ENCODE data around the gene SCAF4.

SCAF4 gene

GRCh38 chr21:31710586-31710985, 21.3 kb downstream of the SCAF4 start:
- DNase-seq = no peak

DNA sequence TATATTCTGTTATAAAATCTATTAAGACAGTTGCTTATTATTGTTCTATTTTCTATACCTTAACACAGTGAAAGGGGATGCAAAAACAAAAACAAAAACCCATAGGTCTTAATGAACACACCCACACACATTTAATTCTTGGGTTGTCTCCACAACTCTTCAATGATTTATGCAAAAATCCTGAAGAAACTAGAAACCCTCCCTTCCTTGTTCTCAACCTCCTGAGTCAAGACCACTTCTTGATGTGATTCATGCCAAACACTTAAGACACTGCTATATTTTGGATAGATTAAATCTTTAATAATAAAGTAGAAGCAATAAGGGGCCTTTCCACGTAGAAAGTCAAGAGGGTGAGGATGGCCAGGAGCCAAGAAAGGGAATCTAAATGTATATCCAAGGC, 23.4 kb downstream of the SCAF4 start:
- no peak for DNase-seq

- no peak for DNase-seq
Observed at GRCh38 chr21:31707499-31707898, 24.4 kb downstream of the SCAF4 start.

DNA sequence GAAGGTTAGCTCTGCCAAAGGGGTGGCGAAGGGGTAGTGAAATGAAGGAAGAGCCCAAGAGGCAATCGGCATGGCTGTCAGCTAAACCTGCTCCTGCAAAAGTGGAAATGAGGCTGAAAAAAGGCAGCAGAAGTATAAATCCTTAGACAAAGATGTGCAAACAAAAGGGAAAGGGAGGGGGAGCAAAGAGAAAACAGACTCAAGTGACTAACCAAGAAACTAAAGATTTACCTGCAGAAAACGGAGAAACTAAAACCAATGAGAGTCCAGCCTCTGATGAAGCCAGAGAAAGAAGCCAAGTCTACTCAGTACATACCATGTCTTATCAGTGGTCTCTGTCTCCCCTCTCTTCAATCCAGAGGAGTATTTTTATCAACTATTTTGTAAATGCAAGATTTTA, 25.4 kb downstream of the SCAF4 start:
- no peak for DNase-seq

GRCh38 chr21:31700040-31700439, 31.9 kb downstream of the SCAF4 start:
- DNase-seq = no peak

DNA sequence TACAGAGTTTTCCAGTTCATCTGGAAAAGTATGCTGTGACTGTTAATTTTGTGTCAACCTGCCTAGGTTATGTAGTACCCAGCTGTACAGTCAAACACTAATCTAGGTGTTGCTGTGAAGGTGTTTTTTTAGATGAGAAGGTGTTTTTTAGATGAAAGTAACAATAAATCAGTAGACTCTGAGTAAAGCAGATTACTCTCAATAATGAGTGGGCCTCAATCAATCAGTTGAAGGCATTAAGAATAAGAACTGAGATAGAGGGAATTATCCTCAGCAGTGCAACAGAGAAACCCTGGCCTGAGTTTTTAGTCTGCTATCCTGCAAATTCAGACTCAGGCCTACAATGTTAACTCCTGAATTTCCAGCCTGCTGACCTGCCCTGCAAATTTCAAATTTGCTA, 33.5 kb downstream of the SCAF4 start:
- DNase-seq = no peak

DNA sequence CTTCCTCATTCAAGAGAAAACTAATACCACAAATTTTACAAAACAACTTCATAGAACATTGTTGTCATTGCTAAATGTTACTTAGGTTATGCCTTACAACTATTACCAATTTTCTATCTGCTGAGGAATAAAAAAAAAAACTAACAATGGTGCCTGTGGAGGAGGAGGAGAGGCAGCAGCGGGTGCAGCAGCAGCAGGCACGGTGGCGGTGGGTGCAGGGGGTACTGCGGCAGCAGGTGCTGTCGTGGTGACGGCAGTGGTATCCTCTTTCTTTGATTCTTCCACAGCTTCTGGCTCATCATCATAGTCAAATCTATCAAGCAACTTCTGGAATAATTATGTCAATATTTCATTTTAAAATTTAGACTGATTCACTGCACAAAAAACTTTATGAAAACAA, 35.5 kb downstream of the SCAF4 start:
- no peak for DNase-seq

DNA sequence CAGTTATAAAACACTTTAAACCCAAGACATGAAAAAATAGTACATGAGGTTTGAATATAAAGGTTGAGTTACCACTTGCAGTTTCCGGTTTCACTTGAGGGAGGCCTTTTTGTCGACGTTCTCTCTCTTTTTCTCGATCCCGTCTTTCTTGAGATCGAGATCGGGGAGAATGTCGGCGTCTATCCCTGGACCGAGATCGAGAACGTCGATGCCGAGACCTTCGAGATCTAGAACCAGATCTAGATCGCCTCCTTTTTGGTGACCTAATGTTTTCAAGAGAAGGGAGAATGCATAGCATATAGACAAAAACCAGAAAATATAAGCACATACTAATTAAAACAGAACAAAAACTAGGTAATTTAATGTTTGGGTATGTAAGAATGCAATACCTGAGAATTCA, 38.7 kb downstream of the SCAF4 start:
- DNase-seq = no peak

GRCh38 chr21:31688603-31689368, 43.1 kb downstream of the SCAF4 start:
- no peak for DNase-seq

DNA sequence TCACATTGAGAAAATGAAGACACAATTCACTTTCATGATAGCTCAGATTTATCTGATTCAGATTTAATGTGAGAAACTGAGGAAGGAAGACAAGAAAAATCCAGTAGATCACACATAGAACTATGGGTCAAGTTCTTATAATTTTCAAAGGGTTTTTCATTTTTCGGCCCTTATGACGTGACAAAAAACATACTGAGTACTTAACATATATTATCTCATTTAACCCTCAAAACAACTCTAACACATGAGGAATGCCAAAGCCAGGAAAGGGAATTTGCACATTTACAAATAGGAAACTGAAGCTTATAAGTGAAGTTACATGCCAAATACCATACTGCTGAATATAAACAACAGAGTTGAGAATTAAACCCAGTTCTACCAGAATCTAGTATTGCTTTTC, 44.8 kb downstream of the SCAF4 start:
- DNase-seq = no peak

DNA sequence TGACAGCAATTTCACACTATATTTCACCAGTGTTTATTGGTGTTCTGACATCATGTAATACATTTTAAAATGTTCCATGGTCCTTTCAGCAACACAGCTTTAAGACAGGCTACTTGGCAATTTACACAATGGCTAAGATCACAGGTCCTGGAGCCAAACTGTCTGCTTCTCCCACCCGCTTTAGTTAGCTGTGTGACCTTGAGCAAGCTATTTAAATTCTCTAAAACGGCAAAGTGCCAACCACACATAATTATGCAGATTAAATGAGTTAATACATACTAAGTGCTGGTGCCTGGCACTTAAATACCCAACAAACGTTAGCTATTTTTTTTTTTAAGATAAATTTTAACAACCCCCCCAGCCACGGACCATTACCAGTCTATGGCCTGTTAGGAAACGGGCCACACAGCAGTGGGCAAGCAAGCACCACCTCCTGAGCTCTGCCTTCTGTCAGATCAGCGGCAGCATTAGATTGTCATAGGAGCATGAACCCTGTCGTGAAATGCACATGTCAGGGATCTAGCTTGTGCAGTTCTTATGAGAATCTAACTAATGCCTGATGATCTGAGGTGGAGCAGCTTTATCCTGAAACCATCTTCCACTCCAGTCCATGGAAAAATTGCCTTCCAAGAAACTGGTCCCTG, 45.5 kb downstream of the SCAF4 start:
- no peak for DNase-seq

GRCh38 chr21:31684918-31685317, 47.0 kb downstream of the SCAF4 start:
- no peak for DNase-seq

DNA sequence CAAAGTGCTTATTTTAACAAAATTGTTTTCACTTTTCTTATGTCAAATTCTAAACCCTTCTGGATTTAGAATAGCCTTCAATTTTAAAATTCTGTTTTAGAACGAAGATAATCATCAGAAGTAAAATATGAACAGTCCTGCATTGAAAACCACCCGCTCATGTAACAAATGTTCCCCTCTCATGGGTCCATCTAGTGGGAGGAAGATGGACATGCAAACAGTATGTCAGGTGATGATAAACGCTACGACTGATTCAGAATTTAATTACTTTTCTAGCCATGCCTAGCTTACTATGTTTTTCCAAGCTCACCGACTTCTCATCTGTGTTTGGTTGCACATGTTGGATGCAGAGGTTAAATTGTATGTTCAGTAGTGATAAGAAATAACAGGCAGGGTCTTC, 48.9 kb downstream of the SCAF4 start:
- no peak for DNase-seq

DNA sequence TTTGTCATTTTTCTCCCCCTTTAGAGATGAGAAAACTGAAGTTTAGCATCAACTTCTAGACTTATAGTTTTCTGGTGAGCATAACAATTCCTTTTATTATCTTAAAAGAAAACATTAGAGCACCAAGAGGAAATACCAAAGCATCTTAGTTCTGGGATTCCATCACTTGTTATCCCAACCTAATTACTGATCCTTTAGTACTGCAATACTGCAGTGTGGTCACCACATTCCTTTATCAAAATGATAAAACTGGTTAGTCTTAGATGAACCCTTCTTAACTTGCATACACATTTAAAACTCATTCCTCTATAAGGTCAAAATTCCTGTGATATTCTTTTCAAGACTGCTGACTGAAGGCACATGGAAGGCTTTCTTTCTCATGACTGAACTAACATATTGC, 49.3 kb downstream of the SCAF4 start:
- no peak for DNase-seq

GRCh38 chr21:31678478-31678877, 53.4 kb downstream of the SCAF4 start:
- no peak for DNase-seq

- no peak for DNase-seq
Observed at GRCh38 chr21:31677047-31677446, 54.9 kb downstream of the SCAF4 start.

- no peak for DNase-seq
Observed at GRCh38 chr21:31675960-31676359, 56.0 kb downstream of the SCAF4 start.

- no peak for DNase-seq
Observed at GRCh38 chr21:31675318-31675717, 56.6 kb downstream of the SCAF4 start.

- DNase-seq = no peak
Observed at GRCh38 chr21:31673321-31673912, 58.5 kb downstream of the SCAF4 start.

DNA sequence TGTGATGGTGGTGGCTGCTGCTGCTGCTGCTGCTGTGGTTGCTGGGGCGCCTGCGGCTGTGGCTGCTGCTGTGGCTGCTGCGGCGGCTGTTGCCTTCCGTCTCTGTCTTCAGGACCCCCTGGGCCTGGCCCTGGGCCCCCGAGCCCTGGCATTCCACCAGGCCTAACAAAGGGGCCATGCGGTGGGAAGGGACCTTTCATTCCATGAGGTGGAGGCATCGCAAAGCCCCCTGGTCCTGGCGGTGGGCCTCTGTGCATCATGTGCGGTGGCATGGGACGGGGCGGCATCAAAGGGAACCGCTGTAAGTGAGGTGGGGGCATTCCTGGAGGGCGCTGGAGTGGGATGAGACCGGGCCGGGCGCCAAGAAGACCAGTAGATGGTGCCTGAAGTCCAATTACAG, 60.0 kb downstream of the SCAF4 start:
- no peak for DNase-seq

- no peak for DNase-seq
Observed at GRCh38 chr21:31671146-31671716, 60.7 kb downstream of the SCAF4 start.

DNA sequence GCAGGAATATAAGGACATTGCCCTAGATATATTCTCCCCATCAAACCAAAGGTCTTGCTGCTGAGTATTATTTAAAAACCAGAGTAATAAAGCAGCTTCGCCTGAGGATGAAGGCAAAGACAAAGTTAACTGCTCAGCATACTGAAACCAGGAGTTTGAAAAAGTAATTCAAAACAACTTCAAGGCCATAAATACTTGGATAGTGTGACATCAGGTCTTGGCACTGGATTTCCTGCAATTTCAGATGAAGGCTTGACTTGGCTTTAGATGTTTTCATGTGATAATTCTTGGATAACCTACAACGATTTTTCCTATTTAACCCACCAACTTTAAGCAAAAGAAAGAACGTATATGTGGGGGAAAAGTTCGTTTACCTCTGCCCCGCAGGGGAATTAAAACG, 61.8 kb downstream of the SCAF4 start:
- DNase-seq = no peak

GRCh38 chr21:31668651-31669491, 63.0 kb downstream of the SCAF4 start:
- no peak for DNase-seq
